ENCODE data around the gene GMEB2.
"Not testable (repeated sequence)": the region's sequence is repeated elsewhere in the genome, so short reads cannot be mapped to it uniquely, and the experiment has no call there.

Gene GMEB2

DNA sequence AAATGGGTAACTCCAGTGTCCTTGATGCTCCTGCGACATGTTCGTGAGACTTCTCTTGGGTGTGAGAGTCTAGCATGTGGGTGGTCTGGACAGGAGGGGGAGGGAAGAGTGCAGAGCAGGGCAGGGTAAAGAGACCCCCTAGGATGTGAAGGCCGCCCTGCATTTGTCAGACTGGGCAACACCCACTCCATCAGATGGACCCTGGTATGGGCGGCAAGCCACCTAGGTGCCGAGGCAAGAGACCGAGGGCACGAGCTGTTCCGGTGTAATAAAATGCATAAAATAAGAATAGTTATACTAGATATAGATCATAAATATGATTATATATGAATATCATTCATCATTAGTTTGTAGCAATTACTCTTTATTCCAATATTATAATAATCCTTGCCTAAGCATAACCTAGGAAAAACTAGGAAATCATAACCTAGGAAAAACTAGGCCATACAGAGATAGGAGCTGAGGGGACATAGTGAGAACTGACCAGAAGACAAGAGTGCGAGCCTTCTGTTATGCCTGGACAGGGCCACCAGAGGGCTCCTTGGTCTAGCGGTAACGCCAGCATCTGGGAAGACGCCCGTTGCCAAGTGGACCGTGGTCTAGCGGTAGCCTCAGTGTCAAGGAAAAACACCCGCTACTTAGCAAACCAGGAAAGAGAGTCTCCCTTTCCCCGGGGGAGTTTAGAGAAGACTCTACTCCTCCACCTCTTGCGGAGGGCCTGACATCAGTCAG lies 12.9 kb downstream of the GMEB2 start:
- not testable (repeated sequence) for DNase-seq (ENCODE audit: low read depth in 2 of 2)

DNA sequence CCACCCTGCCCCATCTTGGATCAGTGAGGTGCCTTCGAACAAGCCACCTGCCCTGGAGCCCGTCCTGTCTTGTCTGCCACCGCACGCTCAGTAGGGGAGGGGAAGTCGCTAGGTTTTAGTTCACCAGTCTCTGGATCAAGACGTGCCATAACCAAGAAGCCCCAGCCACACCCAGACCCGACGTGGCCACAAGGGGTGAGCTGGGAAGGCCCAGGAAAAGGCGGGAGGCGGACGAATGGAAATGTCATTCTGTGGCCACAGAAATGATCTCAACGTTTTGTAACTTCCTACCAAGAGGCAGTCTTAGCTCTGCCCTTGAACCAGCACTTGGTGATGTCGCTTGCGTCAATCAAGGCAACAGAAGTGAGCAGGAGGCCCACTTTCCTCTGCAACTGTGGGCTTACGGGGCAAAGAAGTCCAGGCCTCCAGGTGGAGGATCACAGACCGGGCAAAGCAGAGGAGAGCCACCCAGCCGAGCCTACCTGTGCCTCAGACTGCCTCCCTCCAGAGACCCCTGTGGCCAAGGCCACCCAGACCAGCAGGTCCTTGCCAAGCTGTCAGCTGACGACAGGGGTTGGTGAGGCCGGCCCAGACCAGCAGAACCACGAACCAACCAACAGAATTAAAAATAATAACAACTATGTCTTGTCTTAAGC lies 14.5 kb downstream of the GMEB2 start:
- DNase-seq (ENCODE audit: low read depth in 2 of 2) = no peak

DNA sequence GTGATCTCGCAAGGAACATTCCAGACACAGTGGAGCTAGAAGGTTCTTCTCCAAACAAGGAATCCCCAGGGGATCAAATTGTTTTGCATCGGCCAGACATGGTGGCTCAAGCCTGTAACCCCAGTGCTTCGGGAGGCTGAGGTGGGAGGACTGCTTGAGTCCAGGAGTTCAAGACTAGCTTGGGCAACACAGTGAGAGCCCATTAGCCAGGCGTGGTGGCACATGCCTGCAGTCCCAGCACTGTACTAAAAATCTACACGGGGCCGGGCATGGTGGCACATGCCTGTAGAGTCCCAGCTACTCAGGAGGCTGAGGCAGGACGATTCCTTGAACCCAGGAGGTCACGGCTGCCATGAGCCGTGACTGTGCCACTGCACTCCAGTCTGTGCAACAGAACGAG lies 15.3 kb downstream of the GMEB2 start:
- no peak for DNase-seq (ENCODE audit: low read depth in 2 of 2)

DNA sequence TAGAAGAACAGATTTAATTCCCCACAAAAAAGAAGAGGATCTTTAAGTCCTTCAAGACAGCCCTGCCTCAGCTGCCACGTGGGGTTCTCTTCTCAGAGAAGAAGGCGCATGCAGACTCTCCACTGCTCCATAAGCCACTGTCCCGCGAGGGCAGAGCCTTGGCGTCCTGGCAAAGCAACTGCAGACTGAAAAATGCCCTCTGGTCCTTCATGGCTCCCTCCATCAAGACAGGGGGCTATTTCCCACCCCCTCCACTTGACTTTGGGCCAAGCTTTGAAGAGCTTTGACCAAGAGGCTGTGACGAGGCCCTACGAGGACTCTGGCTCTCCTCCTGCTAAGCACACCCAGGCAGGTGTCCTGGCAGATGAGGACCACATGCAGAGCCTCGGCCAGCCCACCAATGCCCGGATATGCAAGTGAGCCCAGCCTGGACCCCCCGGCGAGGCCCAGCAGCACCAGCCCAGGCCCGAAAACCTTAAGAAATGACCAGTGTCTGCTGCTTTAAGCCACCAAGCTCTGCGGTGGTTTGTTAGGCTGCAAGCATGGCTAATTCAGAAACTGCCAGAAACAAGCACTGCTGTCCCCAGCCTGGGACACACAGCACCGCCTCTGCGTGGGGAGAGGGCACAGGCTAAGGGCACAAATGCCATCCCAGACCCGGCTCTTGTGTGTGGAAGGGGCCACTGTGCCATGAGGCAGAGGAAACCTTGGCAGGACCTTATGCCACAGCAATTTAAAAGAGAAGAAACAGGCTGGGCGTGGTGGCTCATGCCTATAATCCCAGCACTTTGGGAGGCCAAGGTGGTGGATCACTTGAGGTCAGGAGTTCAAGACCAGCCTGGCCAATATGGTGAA lies 16.1 kb downstream of the GMEB2 start:
- DNase-seq (ENCODE audit: low read depth in 2 of 2) = no peak

DNA sequence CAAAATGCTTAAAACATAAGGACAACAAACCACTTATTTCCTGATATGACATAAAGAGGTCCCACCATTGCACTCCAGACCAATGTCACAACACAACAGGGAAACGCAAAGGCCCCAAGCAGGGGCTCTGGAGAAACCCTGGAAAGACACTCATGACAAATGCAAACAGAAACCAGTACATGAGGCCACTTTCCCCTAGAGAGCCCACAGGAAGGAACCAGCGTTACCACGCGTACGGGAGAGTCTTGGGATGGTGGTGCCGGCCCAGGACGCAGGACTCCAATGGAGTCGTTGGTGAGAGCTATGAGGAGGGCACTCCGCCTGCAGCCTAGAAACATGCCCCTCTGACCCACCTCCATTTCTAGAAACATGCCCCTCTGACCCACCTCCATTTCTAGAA lies 20.2 kb downstream of the GMEB2 start:
- no peak for DNase-seq (ENCODE audit: low read depth in 2 of 2)

DNA sequence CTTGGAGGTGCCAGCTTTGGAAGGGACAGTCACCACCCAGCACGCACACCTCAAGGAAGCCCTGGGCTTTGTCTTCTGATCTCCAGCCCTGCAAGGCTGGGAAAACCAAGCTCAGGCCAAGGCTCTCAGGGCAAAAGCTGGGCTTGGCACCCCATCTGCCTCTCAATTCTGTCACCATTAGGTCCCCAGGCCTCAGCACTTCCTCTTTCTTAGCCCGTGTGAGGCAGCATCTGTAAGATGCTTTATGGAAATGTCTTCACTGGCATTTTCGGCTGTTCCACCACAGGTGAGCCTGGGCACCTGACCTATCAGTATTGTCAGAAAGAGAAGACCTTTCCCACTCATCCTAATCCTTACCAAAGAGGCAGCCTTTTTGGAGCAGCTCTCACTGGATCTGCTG lies 24.6 kb downstream of the GMEB2 start:
- DNase-seq (ENCODE audit: low read depth in 2 of 2) = no peak

DNA sequence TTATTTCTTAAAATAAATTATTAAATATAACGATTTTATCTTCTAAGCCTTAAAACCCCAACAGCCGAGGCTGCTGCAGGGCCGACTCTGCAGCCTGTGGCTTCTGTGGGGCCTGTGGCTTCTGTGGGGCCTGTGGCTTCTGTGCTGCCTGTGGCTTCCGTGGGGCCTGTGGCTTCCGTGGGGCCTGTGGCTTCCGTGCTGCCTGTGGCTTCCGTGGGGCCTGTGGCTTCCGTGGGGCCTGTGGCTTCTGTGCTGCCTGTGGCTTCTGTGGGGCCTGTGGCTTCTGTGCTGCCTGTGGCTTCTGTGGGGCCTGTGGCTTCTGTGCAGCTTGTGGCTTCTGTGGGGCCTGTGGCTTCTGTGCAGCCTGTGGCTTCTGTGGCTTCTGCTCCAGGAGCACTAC lies 25.2 kb downstream of the GMEB2 start:
- not testable (repeated sequence) for DNase-seq (ENCODE audit: low read depth in 2 of 2)

DNA sequence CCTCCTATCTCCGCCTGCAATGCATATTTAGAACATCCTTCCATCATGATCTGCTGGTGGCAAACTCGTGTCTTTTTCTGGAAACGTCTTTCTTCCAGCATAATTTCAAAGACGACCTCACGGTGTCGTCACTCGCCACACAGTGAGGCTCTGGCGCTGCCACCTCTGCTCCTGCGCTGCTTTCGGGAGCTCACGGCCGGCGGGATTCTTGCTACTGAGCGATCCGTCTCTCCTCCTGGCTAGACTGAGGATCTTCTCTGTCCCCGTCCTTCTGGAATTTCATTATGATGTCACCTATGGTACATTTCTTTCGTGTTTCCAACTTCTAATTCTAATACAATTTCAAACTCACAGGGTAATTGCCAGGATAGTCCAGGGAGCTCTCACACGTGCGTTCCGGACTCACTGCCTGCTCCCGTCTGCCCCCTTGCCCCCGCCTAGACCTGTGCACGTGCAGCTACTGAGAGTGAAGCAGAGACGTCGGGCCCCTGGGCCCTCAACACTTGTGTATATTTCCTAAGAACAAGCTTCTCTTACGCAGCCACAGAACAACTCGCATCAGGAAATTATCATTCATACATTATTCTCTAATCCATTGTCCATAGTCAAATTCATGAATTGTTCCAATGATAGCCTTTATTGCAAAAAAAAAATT lies 27.4 kb downstream of the GMEB2 start:
- DNase-seq (ENCODE audit: low read depth in 2 of 2) = no peak

DNA sequence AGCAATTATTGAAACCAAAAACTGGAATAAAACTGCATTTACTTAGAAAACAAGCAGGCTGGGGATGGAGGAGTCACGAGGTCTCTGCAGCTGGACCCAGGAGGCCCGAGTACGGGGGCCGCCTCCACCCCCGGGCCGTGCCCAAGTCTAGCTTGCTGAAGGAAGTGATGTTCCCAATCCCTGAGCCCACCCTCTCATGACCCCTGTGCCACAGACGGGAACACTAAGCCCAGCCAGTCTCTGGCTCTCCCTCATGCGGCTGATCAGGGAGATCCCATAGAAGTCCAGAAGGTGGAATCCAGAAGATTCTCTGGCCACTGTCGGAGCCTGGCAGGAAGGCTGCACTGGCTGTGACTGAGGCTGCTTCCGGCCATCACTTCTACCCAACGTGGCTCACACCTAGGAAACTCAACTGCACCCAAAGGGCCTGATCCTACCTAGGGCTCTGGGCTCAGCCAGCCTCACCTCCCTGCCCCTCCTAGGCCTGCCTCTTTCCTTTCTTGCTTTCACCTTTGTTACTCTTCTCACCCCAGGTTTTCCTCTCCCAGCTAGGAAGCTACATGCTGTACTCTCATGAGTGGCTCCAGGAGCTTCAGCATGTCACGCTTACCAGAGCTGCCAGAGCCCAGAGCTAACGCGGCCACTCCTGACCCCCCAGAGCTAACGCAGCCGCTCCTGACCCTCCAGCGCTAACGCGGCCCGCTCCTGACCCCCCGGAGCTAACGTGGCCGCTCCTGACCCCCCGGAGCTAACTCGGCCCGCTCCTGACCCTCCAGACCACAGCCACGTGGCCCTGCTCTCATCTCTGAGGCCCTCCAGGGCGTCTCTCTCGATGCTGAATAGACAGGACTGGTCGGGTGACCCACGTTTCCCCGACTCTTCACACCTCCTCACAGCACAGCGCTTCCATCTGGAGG lies 28.2 kb downstream of the GMEB2 start:
- no peak for DNase-seq (ENCODE audit: low read depth in 2 of 2)

DNA sequence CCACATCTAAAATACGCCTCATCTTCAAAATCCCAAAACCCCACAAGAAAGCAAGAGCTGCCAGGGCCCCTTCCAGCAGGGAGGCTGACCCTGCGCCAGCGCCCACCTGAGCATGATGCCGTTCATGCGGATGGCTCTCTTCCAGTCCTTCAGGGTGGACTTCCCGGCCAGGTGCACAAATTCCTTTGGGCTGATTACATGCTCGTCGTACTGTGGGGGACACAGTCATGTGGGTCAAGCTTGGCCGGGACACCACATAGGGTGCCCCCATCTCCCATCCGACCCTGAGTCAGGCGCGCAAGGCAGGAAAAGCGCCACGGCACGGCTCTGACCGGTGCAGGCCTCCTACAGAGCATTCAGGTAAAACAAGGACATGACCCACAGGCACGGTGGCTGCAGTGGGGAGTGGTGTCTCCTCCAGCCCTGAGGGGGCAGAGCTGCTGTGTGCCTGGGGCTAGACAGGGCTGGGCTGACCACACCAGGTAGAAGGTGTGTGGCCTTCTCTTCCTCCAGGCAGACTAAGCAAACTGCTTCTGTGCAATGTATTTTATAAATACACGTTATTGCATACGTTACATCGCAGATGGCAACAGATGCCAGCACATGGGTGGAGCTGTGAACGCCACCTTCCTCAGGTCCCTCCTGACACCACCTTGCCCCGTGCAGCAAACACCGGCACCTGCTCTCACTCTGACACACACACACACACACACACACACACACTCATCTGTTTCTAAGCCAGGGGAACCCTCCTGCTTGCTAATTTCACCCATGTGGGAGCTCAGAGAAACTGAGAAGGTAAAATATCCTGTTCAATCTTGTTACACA lies 29.0 kb downstream of the GMEB2 start:
- no peak for DNase-seq (ENCODE audit: low read depth in 2 of 2)

DNA sequence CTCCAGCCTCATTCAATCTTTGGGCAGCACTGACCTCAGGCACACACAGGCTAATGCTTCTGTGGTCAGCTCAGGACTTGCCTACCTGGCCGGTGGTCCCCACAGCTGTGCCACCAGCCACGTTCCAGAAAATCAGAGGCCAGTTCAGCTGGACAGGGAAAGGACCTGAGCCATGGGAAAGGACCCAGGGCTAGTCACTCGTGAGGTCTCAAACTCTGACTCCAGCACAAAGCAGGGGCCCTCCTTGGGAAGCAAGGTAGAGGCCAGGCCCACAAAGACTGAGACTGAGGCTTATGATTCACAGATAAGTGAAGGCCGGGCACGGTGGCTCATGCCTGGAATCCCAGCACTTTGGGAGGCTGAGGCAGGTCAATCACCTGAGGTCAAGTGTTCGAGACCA lies 30.5 kb downstream of the GMEB2 start:
- no peak for DNase-seq (ENCODE audit: low read depth in 2 of 2)

DNA sequence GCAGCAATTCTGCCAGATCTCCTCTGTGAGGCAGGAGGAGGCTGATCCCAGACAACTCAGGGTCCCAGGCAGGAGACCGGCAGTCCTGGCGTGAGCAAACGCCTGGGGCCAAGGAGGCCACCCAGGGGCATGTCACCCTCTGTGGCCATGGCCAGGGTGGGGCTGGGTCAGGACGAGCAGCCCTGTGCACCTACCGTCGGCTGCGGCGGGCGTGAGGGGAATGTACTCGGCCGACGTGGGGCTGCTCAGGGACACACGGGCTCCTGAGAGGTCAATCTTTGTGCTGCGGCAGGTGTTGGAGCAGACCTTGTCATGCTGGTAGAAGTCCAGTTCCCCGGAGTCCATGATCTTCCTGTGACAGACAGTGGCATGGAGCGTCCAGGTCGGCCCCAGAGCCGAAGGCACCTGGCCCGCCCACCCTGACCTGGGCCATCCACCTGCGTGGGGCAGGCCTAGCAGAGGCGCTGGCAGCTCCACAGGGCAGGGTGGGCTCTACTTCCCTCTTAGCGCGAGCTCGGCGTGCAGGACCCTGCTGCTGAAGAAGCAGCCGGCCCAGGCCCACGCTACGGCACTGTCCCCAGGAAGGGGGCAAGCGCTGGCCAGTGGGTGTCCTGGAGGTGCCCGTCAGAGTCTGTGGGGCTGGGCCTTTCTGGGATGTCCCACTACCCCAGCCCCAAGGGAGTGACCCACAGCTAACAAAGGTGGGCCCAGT lies 31.3 kb downstream of the GMEB2 start:
- DNase-seq (ENCODE audit: low read depth in 2 of 2) = no peak

DNA sequence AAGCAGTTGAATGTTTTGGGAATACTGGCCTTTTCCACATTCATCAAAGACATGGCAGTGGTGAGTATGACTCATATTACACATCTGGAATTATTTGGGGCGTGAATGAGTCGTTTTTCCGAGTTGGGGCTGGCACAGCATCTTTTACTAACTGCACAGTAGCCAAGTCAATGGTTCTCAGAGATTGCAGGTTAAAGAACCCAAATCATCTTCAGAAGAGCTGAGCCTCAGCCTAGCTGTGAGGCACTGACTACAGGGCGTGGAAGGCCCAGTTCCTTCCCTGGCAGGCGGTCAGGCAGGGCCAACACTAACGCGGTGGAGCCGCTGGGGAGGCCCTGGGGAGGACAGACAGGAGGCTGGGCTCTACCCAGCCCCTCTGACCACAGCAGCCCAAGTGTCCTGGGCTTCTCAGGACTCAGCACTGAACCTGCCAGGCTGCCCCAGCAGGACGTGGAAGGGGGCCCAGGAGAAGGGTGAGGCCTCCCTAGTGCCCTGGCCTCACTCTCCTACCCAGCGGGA lies 32.8 kb downstream of the GMEB2 start:
- DNase-seq (ENCODE audit: low read depth in 2 of 2) = no peak

DNA sequence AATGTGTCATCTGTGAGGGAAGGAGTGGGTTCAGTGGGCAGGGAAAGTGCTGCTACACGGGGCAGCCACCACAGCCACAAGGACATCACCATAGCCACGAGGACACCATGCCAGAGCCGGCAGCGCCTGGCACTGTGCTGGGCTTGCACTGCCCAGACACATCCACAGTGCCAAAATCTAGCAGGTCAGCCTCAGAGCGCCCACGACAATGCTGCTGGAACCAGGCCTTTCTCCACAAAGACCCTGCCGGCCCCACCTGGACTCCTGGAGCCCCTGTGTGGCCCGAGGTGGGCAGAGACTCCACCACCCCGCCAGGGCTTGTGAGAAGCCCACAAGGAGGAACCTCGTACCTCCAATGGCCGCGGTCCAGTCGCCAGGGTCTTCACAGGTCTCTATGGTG lies 34.2 kb downstream of the GMEB2 start:
- no peak for DNase-seq (ENCODE audit: low read depth in 2 of 2)

DNA sequence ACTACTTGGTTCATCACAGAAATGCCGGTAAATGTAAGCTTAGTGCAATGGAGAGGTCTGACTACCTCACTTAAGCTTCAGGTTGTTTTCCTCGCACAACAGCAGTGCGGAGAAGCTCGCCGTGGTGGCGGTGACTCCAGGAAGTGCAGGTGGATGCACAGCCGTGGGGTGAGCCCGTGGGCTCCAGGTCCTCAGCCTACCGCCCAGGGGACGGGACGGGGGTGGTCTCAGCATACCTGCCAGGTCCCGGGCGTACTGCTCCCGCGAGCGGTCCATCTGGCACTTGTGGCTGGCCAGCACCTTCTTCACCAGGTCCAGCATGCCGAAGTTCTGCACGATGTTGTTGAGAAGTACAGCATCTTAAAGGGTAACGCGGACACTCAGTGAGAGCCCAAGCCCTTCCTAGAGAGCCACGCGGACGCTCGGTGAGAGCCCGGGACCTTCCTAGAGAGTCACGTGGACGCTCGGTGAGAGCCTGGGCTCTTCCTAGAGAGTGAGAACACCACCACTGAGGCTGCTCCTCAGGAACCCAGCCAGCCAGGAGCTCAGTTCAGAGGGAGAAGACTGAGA lies 35.0 kb downstream of the GMEB2 start:
- DNase-seq (ENCODE audit: low read depth in 2 of 2) = no peak

DNA sequence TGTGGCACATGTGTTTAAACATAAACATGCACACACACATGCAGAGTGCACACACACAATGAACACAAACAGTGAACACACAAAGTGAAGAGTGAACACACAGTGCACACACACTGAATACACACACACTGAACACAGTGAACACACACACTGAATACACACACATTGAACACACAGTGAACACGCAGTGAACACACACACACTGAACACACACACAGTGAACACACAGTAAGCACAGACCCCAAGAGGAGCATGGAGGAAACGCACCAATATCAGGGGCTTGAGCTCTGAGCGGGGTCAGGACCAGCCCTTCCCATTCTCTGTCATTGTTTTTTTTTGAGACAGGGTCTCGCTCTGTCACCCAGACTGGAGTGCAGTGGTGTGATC lies 35.8 kb downstream of the GMEB2 start:
- DNase-seq (ENCODE audit: low read depth in 2 of 2) = no peak

DNA sequence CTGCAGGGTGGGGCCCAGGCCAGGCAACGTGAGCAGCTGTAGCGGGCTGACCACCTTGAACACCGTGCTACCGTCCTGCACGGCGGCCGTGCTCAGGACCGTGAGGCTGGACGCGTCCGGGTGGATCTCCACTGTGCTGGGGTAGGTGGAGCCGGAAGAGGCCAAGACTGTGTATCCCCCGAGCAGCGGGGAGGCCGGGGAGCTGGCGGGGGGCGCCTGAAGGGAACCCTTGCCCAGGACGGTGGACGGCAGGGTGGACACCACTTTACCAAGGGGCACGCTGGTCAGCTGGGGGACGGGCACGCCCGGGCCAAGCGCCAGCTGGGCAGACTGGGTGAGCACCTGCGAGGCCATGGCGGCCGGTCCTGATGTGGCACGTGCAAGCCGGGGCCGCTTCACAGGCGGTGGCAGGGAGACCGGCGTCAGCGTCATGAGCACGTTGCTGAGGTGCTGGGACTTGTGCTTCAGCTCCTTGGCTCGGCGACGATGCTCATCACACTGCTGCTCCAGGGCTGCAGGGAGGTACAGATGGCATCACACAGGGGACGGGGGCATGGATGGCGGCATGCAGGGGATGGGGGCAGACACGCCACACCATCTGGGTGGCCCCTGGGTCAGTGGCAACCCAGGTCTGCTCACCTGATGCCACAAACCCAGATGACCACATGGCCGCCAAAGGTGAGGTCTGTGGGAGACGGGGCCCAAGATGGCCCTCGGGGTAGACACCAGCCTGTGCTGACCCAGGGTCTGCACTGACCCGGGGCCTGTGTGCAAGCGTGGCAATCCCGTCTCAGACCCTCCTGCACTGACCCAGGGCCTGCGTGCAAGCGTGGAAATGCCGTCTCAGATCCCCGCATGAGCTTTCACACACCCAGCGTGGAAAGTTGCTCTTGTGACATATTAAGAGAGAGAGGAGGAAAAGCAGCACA lies 36.4 kb downstream of the GMEB2 start:
- DNase-seq (ENCODE audit: low read depth in 2 of 2) = no peak

Data from stimulated activated CD8-positive, alpha-beta memory T cell treated with anti-CD3 and anti-CD28 coated beads, Interleukin-15, amount 100 ng/mL, for 4 hours (primary cell).